Measurements from ENCODE around the gene ATP9B.

Gene ATP9B

GRCh38 chr18:79422022-79422782, 353.0 kb downstream of the ATP9B start:
- DNase-seq, result no peak

- DNase-seq, result no peak
Measured at GRCh38 chr18:79422783-79423165, 353.6 kb downstream of the ATP9B start.

- DNase-seq, result no peak
Measured at GRCh38 chr18:79423211-79424007, 354.2 kb downstream of the ATP9B start.

GRCh38 chr18:79424008-79424565, 354.9 kb downstream of the ATP9B start:
- DNase-seq, result no peak

GRCh38 chr18:79424880-79425568, 355.8 kb downstream of the ATP9B start:
- no peak for DNase-seq

- no peak for DNase-seq
Measured at GRCh38 chr18:79425569-79425886, 356.3 kb downstream of the ATP9B start.

- no peak for DNase-seq
Measured at GRCh38 chr18:79426376-79427300, 357.4 kb downstream of the ATP9B start.

GRCh38 chr18:79427368-79428225, 358.4 kb downstream of the ATP9B start:
- no peak for DNase-seq
